IPS DF 4.7 (cell line): ENCODE data around the gene KIFAP3.
"Not testable (repeated sequence)": the region's sequence is repeated elsewhere in the genome, so short reads cannot be mapped to it uniquely, and the experiment has no call there.

ENCODE experiments used
- DNase-seq: peaks from one replicate; pipeline ENCODE4 v3.0.0-alpha.2; 2013; ENCODE audit warnings: low spot score; ENCODE audit errors: extremely low read depth

Gene KIFAP3

GRCh38 chr1:170074250-170075157 lies at the start of gene KIFAP3:
Gene KIFAP3 (minus strand): TSS chr1:170074695. CDS start chr1:170074467, 228 bp downstream.
- DNase-seq, result peak; percentile 87

GRCh38 chr1:170122366-170122765 lies 47.9 kb upstream of the KIFAP3 start:
- DNase-seq, result no peak

- DNase-seq, result no peak
Measured at GRCh38 chr1:170114906-170115305, 40.4 kb upstream of the KIFAP3 start.

- not testable (repeated sequence) for DNase-seq
Measured at GRCh38 chr1:170113140-170113539, 38.6 kb upstream of the KIFAP3 start.

GRCh38 chr1:170097449-170097948 lies 23.0 kb upstream of the KIFAP3 start:
- DNase-seq, result no peak

- DNase-seq, result no peak
Measured at GRCh38 chr1:170096806-170097340, 22.4 kb upstream of the KIFAP3 start.

GRCh38 chr1:170095976-170096748 lies 21.7 kb upstream of the KIFAP3 start:
- no peak for DNase-seq

- not testable (repeated sequence) for DNase-seq
Measured at GRCh38 chr1:170094697-170095616, 20.5 kb upstream of the KIFAP3 start.

- DNase-seq, result no peak
Measured at GRCh38 chr1:170086399-170087032, 12.0 kb upstream of the KIFAP3 start.

GRCh38 chr1:170085091-170085490 lies 10.6 kb upstream of the KIFAP3 start:
- no peak for DNase-seq

- DNase-seq, result no peak
Measured at GRCh38 chr1:170078610-170079189, 4.2 kb upstream of the KIFAP3 start.

- DNase-seq, result no peak
Measured at GRCh38 chr1:170077926-170078325, 3.4 kb upstream of the KIFAP3 start.

GRCh38 chr1:170076952-170077351 lies 2.5 kb upstream of the KIFAP3 start:
- not testable (repeated sequence) for DNase-seq

GRCh38 chr1:170076199-170076598 lies 1.7 kb upstream of the KIFAP3 start:
- DNase-seq, result no peak

GRCh38 chr1:170075186-170075585 lies 691 bp upstream of the KIFAP3 start:
- DNase-seq, result no peak

GRCh38 chr1:170073893-170074249 lies 624 bp downstream of the KIFAP3 start:
- no peak for DNase-seq

GRCh38 chr1:170071378-170071777 lies 3.1 kb downstream of the KIFAP3 start:
- no peak for DNase-seq

- no peak for DNase-seq
Measured at GRCh38 chr1:170068923-170069322, 5.6 kb downstream of the KIFAP3 start.

GRCh38 chr1:170067253-170067819 lies 7.2 kb downstream of the KIFAP3 start:
- DNase-seq, result no peak

GRCh38 chr1:170064821-170065220 lies 9.7 kb downstream of the KIFAP3 start:
- DNase-seq, result no peak
